Hepatocyte (in vitro differentiated cells): ENCODE measurements around the gene FOXB2. TPM values are rescaled to one million over a fixed set of nuclear protein-coding genes. Genes with fewer than 3 reads are reported as not detected.

Experiments
- DNase-seq: peaks from one replicate; pipeline ENCODE4 v3.0.0-alpha.2; 2016; ENCODE audit warnings: low spot score
- H2AFZ ChIP-seq: fragments of 200-600 bp; sonication (generic); 2 replicates; pipeline ENCODE4 v1.6.0; 2016; ENCODE audit warnings: antibody characterized with exemption, mild to moderate bottlenecking
- H3K27ac ChIP-seq: fragments of 200-600 bp; sonication (generic); 2 replicates; pipeline ENCODE4 v1.5.1; 2016; ENCODE audit warnings: mild to moderate bottlenecking
- H3K27me3 ChIP-seq: fragments of 200-600 bp; sonication (generic); 2 replicates; pipeline ENCODE4 v1.6.1; 2016
- H3K36me3 ChIP-seq: fragments of 200-600 bp; sonication (generic); replicated peaks from 2 replicates; pipeline ENCODE4 v1.5.1; 2016; ENCODE audit warnings: low read depth; ENCODE audit not compliant: insufficient read depth
- H3K4me1 ChIP-seq: fragments of 200-600 bp; sonication (generic); 2 replicates; pipeline ENCODE4 v1.5.1; 2016; ENCODE audit warnings: mild to moderate bottlenecking, moderate library complexity; ENCODE audit not compliant: insufficient read depth
- H3K4me2 ChIP-seq: fragments of 200-600 bp; sonication (generic); 2 replicates; pipeline ENCODE4 v1.6.0; 2016
- H3K4me3 ChIP-seq: fragments of 200-600 bp; sonication (generic); 2 replicates; pipeline ENCODE4 v1.5.1; 2016; ENCODE audit warnings: mild to moderate bottlenecking
- H3K79me2 ChIP-seq: fragments of 200-600 bp; sonication (generic); 2 replicates; pipeline ENCODE4 v1.6.0; 2017; ENCODE audit warnings: mild to moderate bottlenecking
- H3K9me2 ChIP-seq: fragments of 200-600 bp; sonication (generic); replicated peaks from 2 replicates; pipeline ENCODE4 v1.6.0; 2017; ENCODE audit warnings: mild to moderate bottlenecking; ENCODE audit not compliant: insufficient read depth
- H3K9me3 ChIP-seq: fragments of 200-600 bp; sonication (generic); 2 replicates; pipeline ENCODE4 v1.5.1; 2016; ENCODE audit warnings: low read depth, mild to moderate bottlenecking
- H4K20me1 ChIP-seq: fragments of 200-600 bp; sonication (generic); 2 replicates; pipeline ENCODE4 v1.6.0; 2016; ENCODE audit warnings: mild to moderate bottlenecking; ENCODE audit not compliant: insufficient read depth, poor library complexity, severe bottlenecking
- EZH2 ChIP-seq: fragments of 200-600 bp; sonication (generic); IDR thresholded peaks from 2 replicates; pipeline ENCODE4 v1.6.1; 2016; ENCODE audit warnings: antibody characterized with exemption, mild to moderate bottlenecking, borderline replicate concordance
- EZH2phosphoT487 ChIP-seq: fragments of 200-600 bp; sonication (generic); IDR thresholded peaks from one replicate; pipeline ENCODE4 v1.6.1; 2018; ENCODE audit warnings: antibody characterized with exemption, mild to moderate bottlenecking, low read depth, moderate library complexity; ENCODE audit not compliant: unreplicated experiment, severe bottlenecking
- WGBS: methylation state at CpG from one replicate; pipeline ENCODE4 v1.1.6; 2016; ENCODE audit warnings: low lambda C conversion rate; ENCODE audit errors: missing lambda C conversion rate; 5-methylcytosine and 5-hydroxymethylcytosine counted together
- polyA plus RNA-seq: library from polyadenylated mRNA; unstranded; fragments of >200 nt; fragmentation: Nextera tagmentation; extraction: Ambion mirVana; gene quantifications from 2 replicates; pipeline ENCODE4 v1.2.1, GENCODE V29; 2016
- total RNA-seq: library from RNA; depleted of rRNA; stranded (reverse); fragments of >200 nt; gene quantifications from 2 replicates; pipeline ENCODE4 v1.2.3, GENCODE V29; 2014
- TF ChIP-seq, protein P1 (sequence below): fragments of 200-600 bp; sonication (generic); IDR thresholded peaks from 2 replicates; pipeline ENCODE4 v1.5.1; 2016; ENCODE audit warnings: antibody characterized with exemption, mild to moderate bottlenecking; ENCODE audit not compliant: poor library complexity

The FOXB2 gene
- total and polyA plus RNA-seq, 2 experiments from 2014 or later, result not detected

GRCh38 chr9:77015327-77016048, 4.0 kb upstream of the FOXB2 start:
- H3K4me2 ChIP-seq, result peak overlapping the region; percentile 82
- peaks cover 95% of the 10 kb centered on the region for H3K27me3 ChIP-seq
- no peaks in the 10 kb centered on the region for H4K20me1 ChIP-seq
- no peak for TF ChIP-seq EZH2
- peak; percentile 2 for TF ChIP-seq EZH2phosphoT487
- no peaks in the 10 kb centered on the region for H3K9me3 ChIP-seq
- no peaks in the 10 kb centered on the region for H3K9me2 ChIP-seq
- H3K27ac ChIP-seq, result no peak overlapping the region
- no peaks in the 10 kb centered on the region for H3K79me2 ChIP-seq
- WGBS, result 3% methylated on average over 31 of the region's 31 CpGs
- DNase-seq, result no peak
- H3K4me1 ChIP-seq, result peaks cover 29% of the 10 kb centered on the region
- H3K36me3 ChIP-seq, result no peaks in the 10 kb centered on the region
- no peak overlapping the region for H3K4me3 ChIP-seq
- no peak overlapping the region for H2AFZ ChIP-seq

- DNase-seq, result no peak
- Histone ChIP-seq H3K4me2 (peak overlapping the region; percentile 82), H3K79me2 (no peaks in the 10 kb centered on the region), H3K27me3 (peaks cover 96% of the 10 kb centered on the region), H3K4me3 (no peak overlapping the region), H3K4me1 (peaks cover 29% of the 10 kb centered on the region), H4K20me1 (no peaks in the 10 kb centered on the region), H3K9me3 (no peaks in the 10 kb centered on the region), H3K9me2 (no peaks in the 10 kb centered on the region), H3K27ac (no peak overlapping the region), H3K36me3 (no peaks in the 10 kb centered on the region), H2AFZ (no peak overlapping the region)
- WGBS, result 1% methylated on average over 34 of the region's 37 CpGs
- TF ChIP-seq EZH2, result peak; percentile 82
- TF ChIP-seq, protein P1, sequence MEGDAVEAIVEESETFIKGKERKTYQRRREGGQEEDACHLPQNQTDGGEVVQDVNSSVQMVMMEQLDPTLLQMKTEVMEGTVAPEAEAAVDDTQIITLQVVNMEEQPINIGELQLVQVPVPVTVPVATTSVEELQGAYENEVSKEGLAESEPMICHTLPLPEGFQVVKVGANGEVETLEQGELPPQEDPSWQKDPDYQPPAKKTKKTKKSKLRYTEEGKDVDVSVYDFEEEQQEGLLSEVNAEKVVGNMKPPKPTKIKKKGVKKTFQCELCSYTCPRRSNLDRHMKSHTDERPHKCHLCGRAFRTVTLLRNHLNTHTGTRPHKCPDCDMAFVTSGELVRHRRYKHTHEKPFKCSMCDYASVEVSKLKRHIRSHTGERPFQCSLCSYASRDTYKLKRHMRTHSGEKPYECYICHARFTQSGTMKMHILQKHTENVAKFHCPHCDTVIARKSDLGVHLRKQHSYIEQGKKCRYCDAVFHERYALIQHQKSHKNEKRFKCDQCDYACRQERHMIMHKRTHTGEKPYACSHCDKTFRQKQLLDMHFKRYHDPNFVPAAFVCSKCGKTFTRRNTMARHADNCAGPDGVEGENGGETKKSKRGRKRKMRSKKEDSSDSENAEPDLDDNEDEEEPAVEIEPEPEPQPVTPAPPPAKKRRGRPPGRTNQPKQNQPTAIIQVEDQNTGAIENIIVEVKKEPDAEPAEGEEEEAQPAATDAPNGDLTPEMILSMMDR, result no peak
- peak; percentile 61 for TF ChIP-seq EZH2phosphoT487
These were observed 3.3 kb upstream of the FOXB2 start for GRCh38 chr9:77016121-77016525.

DNA sequence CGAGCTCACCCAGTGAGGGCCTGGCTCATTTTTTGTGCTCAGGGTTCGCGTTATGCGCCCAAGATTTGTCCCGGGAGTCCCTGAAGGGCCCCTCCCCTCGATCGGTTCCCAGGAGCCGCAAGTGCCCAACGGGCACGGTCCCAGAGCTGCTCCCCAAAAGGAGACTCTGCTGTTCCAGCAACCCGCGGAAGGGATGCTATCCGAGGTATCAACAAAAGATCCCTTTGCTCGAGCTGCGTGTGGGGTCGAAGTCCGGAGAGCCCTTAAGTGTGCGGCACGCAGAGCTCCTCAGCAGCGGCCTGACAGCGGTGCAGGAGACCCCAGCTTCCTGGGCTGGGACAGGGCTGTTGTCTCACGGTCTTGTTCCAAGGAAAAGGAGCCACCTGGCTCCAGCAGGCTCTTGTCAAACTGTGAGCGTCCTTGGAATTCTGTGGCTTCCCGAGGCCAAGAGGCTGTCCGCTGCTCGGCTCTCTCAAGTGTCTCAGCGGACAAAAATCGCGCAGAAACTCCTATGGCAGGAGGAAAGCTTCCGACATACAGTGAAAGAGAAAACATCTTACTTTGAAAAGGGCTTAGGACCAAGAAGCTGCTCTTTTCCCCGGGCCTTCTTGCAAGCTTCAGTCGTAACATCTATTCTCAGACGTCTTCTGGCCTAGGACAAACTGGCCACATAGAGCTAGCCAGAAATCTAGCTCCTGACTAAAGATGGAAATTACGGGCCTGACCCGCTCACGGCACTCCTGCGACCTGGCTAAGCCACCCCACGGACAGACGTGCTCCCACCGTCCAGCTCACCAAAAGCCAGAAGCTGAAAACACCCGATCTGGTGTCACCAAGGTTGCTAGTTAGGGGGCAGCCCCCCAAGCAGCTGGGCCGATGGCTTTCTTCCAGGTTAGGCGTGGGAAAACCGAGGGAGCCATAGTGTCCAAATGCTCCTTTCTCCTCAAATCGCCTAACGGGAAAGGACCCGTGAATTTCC, 2.6 kb upstream of the FOXB2 start:
- Histone ChIP-seq H4K20me1 (no peaks in the 10 kb centered on the region), H3K27me3 (peaks cover 96% of the 10 kb centered on the region), H3K9me2 (no peaks in the 10 kb centered on the region), H3K4me1 (peaks cover 27% of the 10 kb centered on the region), H3K79me2 (no peaks in the 10 kb centered on the region), H3K4me2 (peak overlapping the region; percentile 82), H3K27ac (no peak overlapping the region), H3K4me3 (no peak overlapping the region), H3K9me3 (no peaks in the 10 kb centered on the region), H2AFZ (no peak overlapping the region), H3K36me3 (no peaks in the 10 kb centered on the region)
- TF ChIP-seq EZH2, result peak; percentile 69
- no peak for TF ChIP-seq EZH2phosphoT487
- TF ChIP-seq, protein P1, result no peak
- 10% methylated on average over 46 of the region's 47 CpGs for WGBS
- no peak for DNase-seq

GRCh38 chr9:77017505-77017894, 2.0 kb upstream of the FOXB2 start:
- H3K9me2 ChIP-seq, result no peaks in the 10 kb centered on the region
- H3K27me3 ChIP-seq, result peaks cover 96% of the 10 kb centered on the region
- TF ChIP-seq EZH2, result no peak
- TF ChIP-seq, protein P1, result no peak
- no peak for TF ChIP-seq EZH2phosphoT487
- no peak overlapping the region for H2AFZ ChIP-seq
- H3K9me3 ChIP-seq, result no peaks in the 10 kb centered on the region
- no peaks in the 10 kb centered on the region for H3K36me3 ChIP-seq
- H4K20me1 ChIP-seq, result no peaks in the 10 kb centered on the region
- no peaks in the 10 kb centered on the region for H3K79me2 ChIP-seq
- H3K4me3 ChIP-seq, result no peak overlapping the region
- H3K27ac ChIP-seq, result no peak overlapping the region
- 20% methylated on average over 5 of the region's 5 CpGs for WGBS
- no peak for DNase-seq
- peaks cover 22% of the 10 kb centered on the region for H3K4me1 ChIP-seq
- H3K4me2 ChIP-seq, result peak overlapping the region; percentile 80
